ENCODE data around the gene RIIAD1. TPM values are rescaled to one million over a fixed set of nuclear protein-coding genes. Genes with fewer than 3 reads are reported as not detected.

The RIIAD1 gene
- polyA plus RNA-seq, 1 of the 3 experiments (the other 2 are of a cell fraction): not detected

GRCh38 chr1:151777317-151777716 lies 56.0 kb downstream of the RIIAD1 start (continued):
- no peak for TF ChIP-seq REST (IDR thresholded peaks at IDR 0.05; ENCODE audit: low read depth, low read length)

Small RNA genes lying within 50 kb of the gene (small RNA-seq; reads per million reads assigned to genes)
- gene RNU6-662P: 0 reads per million in 7 experiments

Other genes with a start within 250 kb of the RIIAD1 start
- 0.36 and 0.44 TPM in 2 replicates for gene CGN, start 210.1 kb upstream of the RIIAD1 start, polyA plus RNA-seq (2012; rRNA removed)
- 20.6 and 27.9 TPM in 2 replicates for gene TUFT1, start 181.2 kb upstream of the RIIAD1 start, polyA plus RNA-seq (2012; rRNA removed)
- 10.8 and 12.8 TPM in 2 replicates for gene SNX27, start 109.5 kb upstream of the RIIAD1 start, polyA plus RNA-seq (2012; rRNA removed)
- 0.25 and 0.65 TPM in 2 replicates for gene CELF3, start 4.7 kb upstream of the RIIAD1 start, polyA plus RNA-seq (2012; rRNA removed)
- 76.2 and 87.5 TPM in 2 replicates for gene MRPL9, start 42.0 kb downstream of the RIIAD1 start, polyA plus RNA-seq (2012; rRNA removed)
- 1.9 and 2.7 TPM in 2 replicates for gene TDRKH, start 69.0 kb downstream of the RIIAD1 start, polyA plus RNA-seq (2012; rRNA removed)
- not detected in 2 replicates for gene LINGO4, start 83.9 kb downstream of the RIIAD1 start, polyA plus RNA-seq (2012; rRNA removed)
- 0.03 TPM in 1 of 2 replicates, not detected in the other for gene RORC, start 110.3 kb downstream of the RIIAD1 start, polyA plus RNA-seq (2012; rRNA removed)
- gene C2CD4D, start 118.3 kb downstream of the RIIAD1 start, polyA plus RNA-seq (2012; rRNA removed): not detected in 2 replicates
- not detected in 2 replicates for gene THEM5, start 132.2 kb downstream of the RIIAD1 start, polyA plus RNA-seq (2012; rRNA removed)
- gene THEM4, start 188.0 kb downstream of the RIIAD1 start, polyA plus RNA-seq (2012; rRNA removed): 10.1 and 14.1 TPM in 2 replicates

Data from SK-N-SH (cell line).